Suprapubic skin (tissue), 4 donors: ENCODE measurements around the gene KIF5C. TPM values are rescaled to one million over a fixed set of nuclear protein-coding genes. Genes with fewer than 3 reads are reported as not detected.

Experiments
- DNase-seq, 2 donors: peaks; one replicate each; pipeline ENCODE4 v3.0.0-alpha.2; 2019; ENCODE audit warnings: low spot score in 2 of 2
- H3K27ac ChIP-seq: fragments of 200-600 bp; sonication (generic); one replicate; pipeline ENCODE4 v1.5.1; 2019
- H3K27me3 ChIP-seq: fragments of 200-600 bp; sonication (generic); one replicate; pipeline ENCODE4 v1.5.1; 2019
- H3K36me3 ChIP-seq: fragments of 200-600 bp; sonication (generic); one replicate; pipeline ENCODE4 v1.5.1; 2019
- H3K4me1 ChIP-seq: fragments of 200-600 bp; sonication (generic); one replicate; pipeline ENCODE4 v1.5.1; 2019
- H3K4me3 ChIP-seq: fragments of 200-600 bp; sonication (generic); one replicate; pipeline ENCODE4 v1.5.1; 2019; ENCODE audit warnings: mild to moderate bottlenecking
- H3K9me3 ChIP-seq: fragments of 200-600 bp; sonication (generic); one replicate; pipeline ENCODE4 v1.5.1; 2019
- CTCF ChIP-seq, 2 donors: fragments of 200-600 bp in 1 of 2; fragments of 450-650 bp in 1 of 2; sonication (generic) in 1 of 2; IDR thresholded peaks; one replicate each; pipeline ENCODE4 v1.5.1; 2016 to 2019; ENCODE audit warnings: antibody characterized with exemption in 2 of 2, mild to moderate bottlenecking in 1 of 2, moderate library complexity in 1 of 2
- EP300 ChIP-seq: sonication (generic); formaldehyde crosslinking; IDR thresholded peaks from one replicate; pipeline ENCODE4 v1.6.1; 2017; ENCODE audit warnings: antibody characterized with exemption
- POLR2A ChIP-seq, 2 donors: fragments of 450-650 bp; IDR thresholded peaks; one replicate each; pipeline ENCODE4 v1.6.1; 2017; ENCODE audit warnings: antibody characterized with exemption in 2 of 2, mild to moderate bottlenecking in 2 of 2, moderate library complexity in 2 of 2
- POLR2AphosphoS5 ChIP-seq, 3 donors: sonication (generic); formaldehyde crosslinking; IDR thresholded peaks; one replicate each; pipeline ENCODE4 v1.6.1; 2017; ENCODE audit warnings: antibody characterized with exemption in 3 of 3
- WGBS: methylation state at CpG from one replicate; pipeline ENCODE4 v1.1.5; 2018; 5-methylcytosine and 5-hydroxymethylcytosine counted together
- total RNA-seq, 4 donors: library from RNA; depleted of rRNA; stranded (reverse); fragments of >200 nt; gene quantifications; one replicate each; pipeline ENCODE4 v1.1.0, GENCODE V29; 2016

The KIF5C gene
- total RNA-seq, 4 donors from 2014 or later: 0.30 to 3.2 (median 1.5) TPM

GRCh38 chr2:148966438-148966758 is 91.4 kb downstream of the KIF5C start:
- Histone ChIP-seq H3K27ac (no peak overlapping the region), H3K36me3 (no peaks in the 10 kb centered on the region), H3K4me3 (no peak overlapping the region), H3K9me3 (no peaks in the 10 kb centered on the region), H3K4me1 (no peaks in the 10 kb centered on the region), H3K27me3 (peaks cover 10% of the 10 kb centered on the region)
- WGBS: 53% methylated on average over 1 of the region's 1 CpG
- DNase-seq: no peak
- TF ChIP-seq EP300 (no peak), POLR2A (IDR thresholded peaks at IDR 0.05) (no peak), CTCF (IDR thresholded peaks at IDR 0.05) (no peak), POLR2AphosphoS5 (IDR thresholded peaks at IDR 0.05) (no peak)

GRCh38 chr2:148967056-148967455 is 92.0 kb downstream of the KIF5C start:
- Histone ChIP-seq H3K27ac (no peak overlapping the region), H3K4me1 (no peaks in the 10 kb centered on the region), H3K27me3 (peaks cover 9% of the 10 kb centered on the region), H3K9me3 (no peaks in the 10 kb centered on the region), H3K4me3 (no peak overlapping the region), H3K36me3 (no peaks in the 10 kb centered on the region)
- WGBS: 79% methylated on average over 7 of the region's 7 CpGs
- no peak for DNase-seq
- TF ChIP-seq POLR2A (IDR thresholded peaks at IDR 0.05) (no peak), CTCF (IDR thresholded peaks at IDR 0.05) (no peak), EP300 (no peak), POLR2AphosphoS5 (IDR thresholded peaks at IDR 0.05) (no peak)

- Histone ChIP-seq H3K27me3 (peaks cover 5% of the 10 kb centered on the region), H3K9me3 (no peaks in the 10 kb centered on the region), H3K27ac (no peak overlapping the region), H3K36me3 (no peaks in the 10 kb centered on the region), H3K4me1 (no peaks in the 10 kb centered on the region), H3K4me3 (no peak overlapping the region)
- WGBS: 80% methylated on average over 8 of the region's 8 CpGs
- no peak for DNase-seq
- TF ChIP-seq EP300: no peak
- no peak for TF ChIP-seq CTCF (IDR thresholded peaks at IDR 0.05)
- no peak for TF ChIP-seq POLR2A (IDR thresholded peaks at IDR 0.05)
- no peak for TF ChIP-seq POLR2AphosphoS5 (IDR thresholded peaks at IDR 0.05)
Measured at GRCh38 chr2:148967578-148967977, 92.6 kb downstream of the KIF5C start.

- WGBS: 87% methylated on average over 4 of the region's 4 CpGs
- no peak overlapping the region for H3K27ac ChIP-seq
- H3K27me3 ChIP-seq: no peaks in the 10 kb centered on the region
- TF ChIP-seq EP300 (no peak), POLR2A (IDR thresholded peaks at IDR 0.05) (no peak), POLR2AphosphoS5 (IDR thresholded peaks at IDR 0.05) (no peak), CTCF (IDR thresholded peaks at IDR 0.05) (no peak)
- no peaks in the 10 kb centered on the region for H3K36me3 ChIP-seq
- no peak overlapping the region for H3K4me3 ChIP-seq
- no peaks in the 10 kb centered on the region for H3K4me1 ChIP-seq
- DNase-seq: no peak
- no peaks in the 10 kb centered on the region for H3K9me3 ChIP-seq
Measured at GRCh38 chr2:148968301-148968700, 93.3 kb downstream of the KIF5C start.

- Histone ChIP-seq H3K9me3 (no peaks in the 10 kb centered on the region), H3K4me3 (no peak overlapping the region), H3K4me1 (no peaks in the 10 kb centered on the region), H3K27me3 (no peaks in the 10 kb centered on the region), H3K27ac (no peak overlapping the region), H3K36me3 (no peaks in the 10 kb centered on the region)
- 70% methylated on average over 4 of the region's 4 CpGs for WGBS
- TF ChIP-seq POLR2AphosphoS5 (IDR thresholded peaks at IDR 0.05) (no peak), EP300 (no peak), CTCF (IDR thresholded peaks at IDR 0.05) (no peak), POLR2A (IDR thresholded peaks at IDR 0.05) (no peak)
- no peak for DNase-seq
Measured at GRCh38 chr2:148968776-148969319, 93.8 kb downstream of the KIF5C start.
